ENCODE data around the gene AFF2.

GRCh38 chrX:148457279-148457678 is 43.1 kb upstream of the AFF2 start:
- TF ChIP-seq CSDC2 (CRISPR knock-in tag; IDR thresholded peaks at IDR 0.05) (no peak), ESRRG (CRISPR knock-in tag; IDR thresholded peaks at IDR 0.05) (no peak)
